IPS-18c (cell line): Measurements from ENCODE around the gene HK2.

ENCODE experiments used
- H3K4me3 ChIP-seq: 2 replicates; pipeline ENCODE4 v1.7.0; 2013; ENCODE audit warnings: low read depth, mild to moderate bottlenecking, low read length, moderate library complexity; ENCODE audit not compliant: insufficient read depth
- H3K9me3 ChIP-seq: one replicate; pipeline ENCODE4 v1.6.1; 2013; ENCODE audit warnings: mild to moderate bottlenecking, low read length, moderate library complexity; ENCODE audit not compliant: control insufficient read depth, insufficient read depth

The HK2 gene

GRCh38 chr2:74865770-74866674, 32.1 kb downstream of the HK2 start:
- no peaks in the 10 kb centered on the region for H3K9me3 ChIP-seq

GRCh38 chr2:74867841-74868658, 34.1 kb downstream of the HK2 start:
- Histone ChIP-seq H3K9me3 (no peaks in the 10 kb centered on the region), H3K4me3 (no peak overlapping the region)

More at GRCh38 chr2:74865770-74866674, 32.1 kb downstream of the HK2 start:
- H3K4me3 ChIP-seq, result no peak overlapping the region

- Histone ChIP-seq H3K9me3 (no peaks in the 10 kb centered on the region), H3K4me3 (no peak overlapping the region)
These were observed 35.6 kb downstream of the HK2 start for GRCh38 chr2:74869517-74869916.

GRCh38 chr2:74870951-74871350, 37.0 kb downstream of the HK2 start:
- no peak overlapping the region for H3K4me3 ChIP-seq
- H3K9me3 ChIP-seq, result no peaks in the 10 kb centered on the region

- Histone ChIP-seq H3K9me3 (no peaks in the 10 kb centered on the region), H3K4me3 (no peak overlapping the region)
These were observed 37.5 kb downstream of the HK2 start for GRCh38 chr2:74871414-74871813.

- no peak overlapping the region for H3K4me3 ChIP-seq
- H3K9me3 ChIP-seq, result no peaks in the 10 kb centered on the region
These were observed 38.5 kb downstream of the HK2 start for GRCh38 chr2:74872389-74872836.

DNA sequence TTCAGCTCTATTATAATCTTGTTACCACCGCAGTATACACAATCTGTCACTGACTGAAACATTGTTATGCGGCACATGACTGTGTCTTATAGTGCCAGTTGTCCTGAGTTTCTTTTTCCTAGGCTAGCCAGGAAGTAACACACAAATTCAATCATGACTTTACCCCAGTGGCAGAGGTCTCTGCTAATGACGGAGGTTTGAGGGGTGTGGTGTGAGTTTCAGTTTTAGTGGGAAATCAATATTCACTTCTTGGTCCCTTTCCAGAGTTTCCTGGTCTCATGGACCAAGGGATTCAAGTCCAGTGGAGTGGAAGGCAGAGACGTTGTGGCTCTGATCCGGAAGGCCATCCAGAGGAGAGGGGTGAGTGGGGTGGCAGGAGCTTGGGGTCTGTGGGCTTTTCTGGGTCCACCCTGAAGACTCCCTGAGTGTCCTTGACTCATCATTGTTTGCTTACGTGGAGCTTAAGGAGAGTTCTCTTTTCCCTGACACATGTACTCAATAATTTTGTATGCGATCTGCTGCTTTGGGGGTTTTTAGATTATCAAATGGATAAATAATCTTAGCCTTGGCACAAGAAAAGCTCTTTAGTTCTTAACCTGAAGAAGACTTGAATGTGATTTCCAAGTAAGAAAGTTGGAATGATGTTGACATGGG, 39.2 kb downstream of the HK2 start:
- no peaks in the 10 kb centered on the region for H3K9me3 ChIP-seq
- H3K4me3 ChIP-seq, result no peak overlapping the region

GRCh38 chr2:74873678-74874640, 40.0 kb downstream of the HK2 start:
- Histone ChIP-seq H3K4me3 (no peak overlapping the region), H3K9me3 (no peaks in the 10 kb centered on the region)

DNA sequence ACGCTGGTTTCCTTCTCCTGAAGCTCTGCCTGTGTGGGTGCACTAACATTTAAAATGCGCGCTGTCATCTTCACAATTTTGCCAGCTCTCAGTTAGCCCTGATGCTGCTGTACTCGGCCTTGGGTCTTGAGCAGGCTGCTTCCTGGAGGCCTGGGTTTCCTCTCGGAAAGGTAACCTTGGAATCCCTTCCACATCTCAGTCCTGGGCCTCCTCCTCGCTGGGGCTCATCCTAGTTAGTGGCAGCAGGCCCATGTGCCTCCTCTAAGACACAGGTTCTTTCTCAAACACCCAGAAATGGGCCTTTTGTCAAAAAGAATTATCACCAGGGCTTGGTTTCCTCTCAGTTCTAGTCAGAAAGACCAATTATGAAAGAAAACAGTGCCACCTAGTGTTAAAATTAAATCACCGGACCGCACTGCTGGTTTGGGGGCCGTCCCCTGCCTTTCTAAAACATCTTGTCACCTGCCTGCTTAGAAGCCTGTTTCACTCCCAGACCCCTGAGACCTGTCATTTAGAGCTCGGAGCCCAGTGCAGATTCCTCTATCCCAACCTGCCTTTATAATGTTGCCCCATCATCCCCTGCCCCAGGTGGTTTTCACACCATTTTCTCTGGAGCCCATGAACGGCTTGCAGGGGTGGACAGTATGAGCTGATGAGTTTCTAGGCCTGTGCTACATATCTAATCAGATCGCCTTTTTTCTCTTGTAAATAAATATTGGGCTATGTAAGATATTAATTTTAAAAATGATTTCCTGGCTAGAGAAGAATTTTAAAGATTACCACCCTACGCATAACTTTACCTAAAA, 42.4 kb downstream of the HK2 start:
- Histone ChIP-seq H3K4me3 (no peak overlapping the region), H3K9me3 (no peaks in the 10 kb centered on the region)

GRCh38 chr2:74877376-74877775, 43.4 kb downstream of the HK2 start:
- Histone ChIP-seq H3K4me3 (no peak overlapping the region), H3K9me3 (no peaks in the 10 kb centered on the region)

DNA sequence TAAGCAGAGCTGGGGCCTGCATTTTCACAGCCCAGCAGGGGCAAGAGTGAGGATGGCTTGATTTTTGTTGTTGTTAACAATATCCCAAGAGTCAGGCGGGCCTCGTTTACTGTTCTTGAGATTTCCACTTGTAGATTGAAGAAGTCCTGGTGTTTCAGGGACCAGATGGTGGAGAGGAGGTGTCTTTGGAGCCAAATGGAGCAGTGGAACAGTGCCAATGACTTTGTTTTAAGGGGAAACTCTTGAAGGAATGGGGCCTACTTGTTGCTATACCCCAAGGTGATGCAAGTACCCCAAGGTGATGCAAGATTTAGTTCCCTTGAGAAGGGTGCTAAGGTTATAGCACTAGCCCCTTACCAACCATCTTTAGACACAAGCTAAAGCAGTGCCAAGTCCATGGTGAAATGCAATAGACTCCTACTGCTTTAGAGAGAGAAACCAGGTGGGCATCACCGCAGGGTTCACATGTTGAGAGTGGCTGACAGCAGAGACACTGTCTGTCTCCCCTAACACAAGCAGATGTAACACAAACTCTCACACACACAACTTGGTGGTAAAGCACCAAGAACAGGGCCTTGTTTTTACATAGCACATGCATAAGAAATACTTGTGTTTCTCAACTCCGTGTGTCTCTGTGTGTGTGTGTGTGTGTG, 44.0 kb downstream of the HK2 start:
- Histone ChIP-seq H3K4me3 (no peak overlapping the region), H3K9me3 (no peaks in the 10 kb centered on the region)

DNA sequence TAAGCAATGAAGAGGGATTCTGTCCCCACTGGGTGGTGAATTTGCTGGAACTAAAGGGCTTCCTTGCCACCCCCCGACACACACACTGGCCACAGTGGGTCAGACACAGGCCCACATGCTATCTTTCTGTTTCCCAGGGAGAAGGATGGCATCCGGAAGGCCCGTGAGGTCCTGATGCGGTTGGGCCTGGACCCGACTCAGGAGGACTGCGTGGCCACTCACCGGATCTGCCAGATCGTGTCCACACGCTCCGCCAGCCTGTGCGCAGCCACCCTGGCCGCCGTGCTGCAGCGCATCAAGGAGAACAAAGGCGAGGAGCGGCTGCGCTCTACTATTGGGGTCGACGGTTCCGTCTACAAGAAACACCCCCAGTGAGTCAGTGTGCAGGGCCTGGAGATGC, 44.6 kb downstream of the HK2 start:
- Histone ChIP-seq H3K4me3 (no peak overlapping the region), H3K9me3 (no peaks in the 10 kb centered on the region)

DNA sequence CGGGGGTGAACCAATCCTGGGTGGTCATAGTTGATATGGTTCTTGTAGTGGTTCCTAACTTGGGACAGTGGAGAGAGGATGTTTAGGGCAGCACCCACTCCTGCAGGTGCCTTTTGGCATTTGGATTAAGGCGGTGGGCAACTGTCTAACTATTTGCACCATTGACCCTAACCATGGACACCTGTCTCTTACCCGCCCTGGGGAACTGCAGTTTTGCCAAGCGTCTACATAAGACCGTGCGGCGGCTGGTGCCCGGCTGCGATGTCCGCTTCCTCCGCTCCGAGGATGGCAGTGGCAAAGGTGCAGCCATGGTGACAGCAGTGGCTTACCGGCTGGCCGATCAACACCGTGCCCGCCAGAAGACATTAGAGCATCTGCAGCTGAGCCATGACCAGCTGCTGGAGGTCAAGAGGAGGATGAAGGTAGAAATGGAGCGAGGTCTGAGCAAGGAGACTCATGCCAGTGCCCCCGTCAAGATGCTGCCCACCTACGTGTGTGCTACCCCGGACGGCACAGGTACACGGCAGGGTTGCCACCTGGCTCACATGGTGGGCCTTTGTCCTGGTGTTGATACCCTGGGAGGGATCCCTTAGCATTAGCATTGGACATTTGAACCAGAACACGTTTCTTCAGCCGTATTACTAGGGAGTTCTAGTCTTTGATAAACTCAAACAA, 46.3 kb downstream of the HK2 start:
- Histone ChIP-seq H3K9me3 (no peaks in the 10 kb centered on the region), H3K4me3 (no peak overlapping the region)

- Histone ChIP-seq H3K9me3 (no peaks in the 10 kb centered on the region), H3K4me3 (no peak overlapping the region)
These were observed 47.2 kb downstream of the HK2 start for GRCh38 chr2:74881176-74881575.
